Measurements from ENCODE around the gene LRMDA.

DNA sequence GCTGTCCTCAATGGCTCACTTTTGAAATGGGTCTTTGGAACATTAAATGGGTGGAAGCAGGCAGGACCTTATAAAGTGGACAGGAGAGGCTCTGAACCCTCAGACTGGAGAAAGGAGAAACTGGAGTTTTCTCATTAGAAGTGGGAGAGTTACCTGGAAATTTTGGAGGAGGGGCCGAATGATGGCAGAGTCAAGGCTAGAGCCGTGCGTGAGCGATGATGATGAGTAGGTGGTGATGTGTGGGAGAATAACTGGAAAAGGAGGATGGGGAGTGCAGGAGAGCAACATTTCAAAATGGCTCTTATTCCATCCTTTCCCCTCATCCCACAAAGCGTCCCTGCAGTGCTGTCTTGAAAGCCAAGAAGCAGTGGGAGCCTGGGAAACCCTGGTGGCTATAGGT lies 274.0 kb downstream of the LRMDA start:
- TF ChIP-seq EZH2 (IDR thresholded peaks at IDR 0.05; ENCODE audit: low read length, unreplicated experiment) (no peak), EZH2phosphoT487 (IDR thresholded peaks at IDR 0.05; ENCODE audit: borderline replicate concordance, low read length) (no peak)
